ENCODE measurements around the gene ADCY9. TPM values are rescaled to one million over a fixed set of nuclear protein-coding genes. Genes with fewer than 3 reads are reported as not detected.

The ADCY9 gene
- polyA plus RNA-seq, 2 of the 4 experiments (the other 2 are of a cell fraction): 6.2 to 7.6 TPM

- Histone ChIP-seq H3K27ac (peak overlapping the region in 1 of 2 experiments; percentile 22; a peak in 1 of 6 replicates), H3K4me1 (peaks cover 23% of the 10 kb centered on the region), H3K4me3 (no peak overlapping the region), H3K4me2 (no peak overlapping the region), H3K9me3 (no peaks in the 10 kb centered on the region)
- ChIA-PET CTCF (interaction anchor here (1.1 kb wide), 1 partner anchor 132 kb away, joined by 3 read pairs; no protein-coding TSS in a partner anchor), POLR2A (no interaction called here)
- FAIRE-seq (no peak), DNase-seq (ENCODE audit: low read depth in 1 of 2, low spot score in 1 of 2) (no peak), ATAC-seq (no peak)
- WGBS (ENCODE audit: missing lambda C conversion rate): 91% methylated on average over 4 of the region's 4 CpGs
- TF ChIP-seq POLR2A (IDR thresholded peaks at IDR 0.05; ENCODE audit: low read length) (no peak), CBX2 (IDR thresholded peaks at IDR 0.05; ENCODE audit: borderline replicate concordance, low read depth) (no peak), PBX3 (IDR thresholded peaks at IDR 0.05) (no peak), ATOH8 (CRISPR knock-in tag; IDR thresholded peaks at IDR 0.05; ENCODE audit: low read depth) (no peak), NR3C1 (IDR thresholded peaks at IDR 0.05) (no peak), NPAS2 (CRISPR knock-in tag; IDR thresholded peaks at IDR 0.05; ENCODE audit: borderline replicate concordance) (no peak), CHD4 (IDR thresholded peaks at IDR 0.05; ENCODE audit: borderline replicate concordance) (no peak)
These were observed 9.7 kb downstream of the ADCY9 start for GRCh38 chr16:4106516-4106915.

GRCh38 chr16:4105848-4106247, 10.4 kb downstream of the ADCY9 start:
- ChIA-PET CTCF (no interaction called here), POLR2A (no interaction called here)
- DNase-seq (ENCODE audit: low read depth in 1 of 2, low spot score in 1 of 2) (no peak), ATAC-seq (no peak), FAIRE-seq (no peak)
- WGBS (ENCODE audit: missing lambda C conversion rate): 91% methylated on average over 5 of the region's 5 CpGs
- TF ChIP-seq CTCF (IDR thresholded peaks at IDR 0.05) (no peak), JUNB (IDR thresholded peaks at IDR 0.05) (no peak), PHF8 (IDR thresholded peaks at IDR 0.05; ENCODE audit: borderline replicate concordance, low read depth) (no peak), CBX2 (IDR thresholded peaks at IDR 0.05; ENCODE audit: borderline replicate concordance, low read depth) (no peak), POLR2A (IDR thresholded peaks at IDR 0.05; ENCODE audit: low read length) (no peak), NPAS2 (CRISPR knock-in tag; IDR thresholded peaks at IDR 0.05; ENCODE audit: borderline replicate concordance) (no peak), ZFP36 (IDR thresholded peaks at IDR 0.05; ENCODE audit: borderline replicate concordance, partially characterized antibody) (no peak), RFX5 (IDR thresholded peaks at IDR 0.05) (no peak), EP300 (IDR thresholded peaks at IDR 0.05) (no peak), EHF (CRISPR knock-in tag; IDR thresholded peaks at IDR 0.05) (no peak), SMC3 (IDR thresholded peaks at IDR 0.05) (no peak), HOXB5 (CRISPR knock-in tag; IDR thresholded peaks at IDR 0.05) (no peak)
- no peak overlapping the region for H3K4me2 ChIP-seq
- H3K27ac ChIP-seq: no peak overlapping the region
- no peaks in the 10 kb centered on the region for H3K9me3 ChIP-seq
- no peak overlapping the region for H3K4me3 ChIP-seq
- H3K4me1 ChIP-seq: peaks cover 23% of the 10 kb centered on the region

GRCh38 chr16:4103745-4104144, 12.5 kb downstream of the ADCY9 start:
- Histone ChIP-seq H3K4me3 (no peak overlapping the region), H3K9me3 (no peaks in the 10 kb centered on the region), H3K4me1 (peaks cover 14% of the 10 kb centered on the region), H3K4me2 (no peak overlapping the region), H3K27ac (no peak overlapping the region)
- FAIRE-seq: no peak
- WGBS (ENCODE audit: missing lambda C conversion rate): 96% methylated on average over 15 of the region's 15 CpGs
- no peak for ATAC-seq
- no peak for DNase-seq (ENCODE audit: low read depth in 1 of 2, low spot score in 1 of 2)
- ChIA-PET CTCF (interaction anchor here (0.7 to 1.2 kb wide), 3 partner anchors 8 to 17 kb away, joined by 3 to 4 read pairs (median 4); no protein-coding TSS in a partner anchor), POLR2A (no interaction called here)
- TF ChIP-seq PBX3 (IDR thresholded peaks at IDR 0.05) (no peak), KDM5A (IDR thresholded peaks at IDR 0.05) (no peak), MAFK (IDR thresholded peaks at IDR 0.05; ENCODE audit: partially characterized antibody) (no peak), TP53 (CRISPR knock-in tag; IDR thresholded peaks at IDR 0.05) (no peak), EHMT2 (IDR thresholded peaks at IDR 0.05; ENCODE audit: low read depth) (no peak), HOXA7 (CRISPR knock-in tag; IDR thresholded peaks at IDR 0.05) (no peak), RARB (CRISPR knock-in tag; IDR thresholded peaks at IDR 0.05) (no peak), ESRRA (IDR thresholded peaks at IDR 0.05; ENCODE audit: borderline replicate concordance, low read length) (no peak), HDAC2 (IDR thresholded peaks at IDR 0.05) (no peak), ZNF302 (CRISPR knock-in tag; IDR thresholded peaks at IDR 0.05) (no peak), USF2 (IDR thresholded peaks at IDR 0.05) (no peak), ZSCAN20 (CRISPR knock-in tag; IDR thresholded peaks at IDR 0.05) (no peak), SREBF2 (IDR thresholded peaks at IDR 0.05) (no peak), ATOH8 (CRISPR knock-in tag; IDR thresholded peaks at IDR 0.05; ENCODE audit: low read depth) (no peak)

Data from A549 (cell line).